B cell (primary cell): Measurements from ENCODE around the gene NMU. TPM values are rescaled to one million over a fixed set of nuclear protein-coding genes. Genes with fewer than 3 reads are reported as not detected.

Source experiments
- ATAC-seq: fragments of 200-7000 bp; cut with Tn5 transposase; one replicate; pipeline ENCODE4 v1.10.0; 2021; ENCODE audit warnings: low read depth, mild to moderate bottlenecking, moderate number of reproducible peaks, moderate library complexity
- CTCF ChIA-PET: fragments of 350-600 bp; sonication (Branson Sonifier 250); formaldehyde crosslinking; loops from one replicate; lab custom pipeline; 2021; ENCODE audit warnings: antibody characterized with exemption, inconsistent platforms; lab: Charles Lee
- POLR2A ChIA-PET: fragments of 350-600 bp; sonication (Branson Sonifier 250); formaldehyde crosslinking; loops from one replicate; lab custom pipeline; 2021; ENCODE audit warnings: antibody characterized with exemption; lab: Charles Lee
- DNase-seq: peaks from one replicate; pipeline ENCODE4 v3.0.0; 2013
- H2AFZ ChIP-seq: 2 replicates; pipeline ENCODE4 v1.6.1; 2012; ENCODE audit warnings: mild to moderate bottlenecking, low read depth, low read length; ENCODE audit not compliant: insufficient read depth, poor library complexity, severe bottlenecking
- H3K27ac ChIP-seq, 2 donors: 1 replicate in 1 of 2; 2 replicates in 1 of 2; pipeline ENCODE4 v1.5.1; 2012 to 2013; ENCODE audit warnings: low read length in 2 of 2, mild to moderate bottlenecking in 2 of 2, moderate library complexity in 1 of 2
- H3K27me3 ChIP-seq, 4 experiments: fragments of 200-600 bp in 1 of 4; sonication (generic) in 1 of 4; replicated peaks in 1 of 4; 1 replicate in 2 of 4; 2 replicates in 2 of 4; pipeline versions ENCODE4 v1.6.1 to v1.7.0; 2013 to 2016; ENCODE audit warnings: low read length in 3 of 4, mild to moderate bottlenecking in 2 of 4, mixed read lengths in 1 of 4, moderate library complexity in 1 of 4; ENCODE audit not compliant: insufficient read depth in 4 of 4, control insufficient read depth in 3 of 4; ENCODE audit errors: control extremely low read depth in 1 of 4
- H3K36me3 ChIP-seq, 2 experiments: replicated peaks in 1 of 2; 1 replicate in 1 of 2; 2 replicates in 1 of 2; pipeline versions ENCODE4 v1.6.1 to v1.7.1; 2013; ENCODE audit warnings: low read length in 1 of 2; ENCODE audit not compliant: insufficient read depth in 2 of 2, control insufficient read depth in 1 of 2; ENCODE audit errors: control extremely low read depth in 1 of 2, extremely low read depth in 1 of 2
- H3K4me1 ChIP-seq, 2 donors: fragments of 200-600 bp in 1 of 2; sonication (generic) in 1 of 2; 1 replicate in 1 of 2; 2 replicates in 1 of 2; pipeline versions ENCODE4 v1.5.1 to v1.6.1; 2013 to 2017; ENCODE audit warnings: low read length in 2 of 2; ENCODE audit not compliant: control insufficient read depth in 2 of 2, insufficient read depth in 2 of 2
- H3K4me2 ChIP-seq: replicated peaks from 2 replicates; pipeline ENCODE3; 2012; ENCODE audit warnings: mild to moderate bottlenecking, low read depth, low read length; ENCODE audit not compliant: poor library complexity, severe bottlenecking
- H3K4me3 ChIP-seq, 5 experiments: fragments of 200-600 bp in 1 of 5; sonication (generic) in 1 of 5; 1 replicate in 3 of 5; 2 replicates in 2 of 5; pipeline versions ENCODE4 v1.5.1 to v1.7.0; 2011 to 2016; ENCODE audit warnings: low read length in 4 of 5, mild to moderate bottlenecking in 4 of 5, low read depth in 2 of 5, control low read depth in 1 of 5, moderate library complexity in 1 of 5; ENCODE audit not compliant: insufficient read depth in 1 of 5; ENCODE audit errors: control extremely low read depth in 1 of 5, extremely low read depth in 1 of 5
- H3K79me2 ChIP-seq: fragments of 200-600 bp; sonication (generic); one replicate; pipeline ENCODE4 v1.6.0; 2016; ENCODE audit warnings: low read length; ENCODE audit not compliant: control insufficient read depth, insufficient read depth
- H3K9ac ChIP-seq: fragments of 200-600 bp; sonication (generic); 2 replicates; pipeline ENCODE4 v1.6.1; 2017; ENCODE audit warnings: mild to moderate bottlenecking, low read length, moderate library complexity
- H3K9me3 ChIP-seq, 3 donors: one replicate each; pipeline versions ENCODE4 v1.6.1 to v1.7.1; 2013; ENCODE audit warnings: low read length in 2 of 3; ENCODE audit not compliant: control insufficient read depth in 2 of 3, insufficient read depth in 1 of 3; ENCODE audit errors: control extremely low read depth in 1 of 3
- H4K20me1 ChIP-seq: 2 replicates; pipeline ENCODE4 v1.6.0; 2012; ENCODE audit warnings: mild to moderate bottlenecking, low read length; ENCODE audit not compliant: insufficient read depth, control insufficient read depth, poor library complexity, severe bottlenecking
- H3K27ac Mint-ChIP-seq: one replicate; pipeline ENCODE4 v1.8.0; 2021; ENCODE audit warnings: mixed read lengths
- H3K27me3 Mint-ChIP-seq: one replicate; pipeline ENCODE4 v1.8.0; 2021; ENCODE audit warnings: mixed read lengths
- H3K4me1 Mint-ChIP-seq: one replicate; pipeline ENCODE4 v1.8.0; 2021; ENCODE audit warnings: mixed read lengths
- H3K4me3 Mint-ChIP-seq: one replicate; pipeline ENCODE4 v1.8.0; 2021; ENCODE audit warnings: mixed read lengths
- H3K9me3 Mint-ChIP-seq: one replicate; pipeline ENCODE4 v1.8.0; 2022; ENCODE audit warnings: mixed read lengths; ENCODE audit not compliant: insufficient read depth
- CTCF ChIP-seq: fragments of 200-600 bp; IDR thresholded peaks from one replicate; pipeline ENCODE4 v1.8.0; 2022; ENCODE audit warnings: antibody characterized with exemption, mild to moderate bottlenecking
- EZH2 ChIP-seq: IDR thresholded peaks from 2 replicates; pipeline ENCODE4 v1.6.1; 2012; ENCODE audit warnings: borderline replicate concordance, low read depth, mild to moderate bottlenecking, moderate library complexity, low read length; ENCODE audit not compliant: insufficient read depth, poor library complexity, severe bottlenecking
- WGBS: methylation state at CpG from one replicate; pipeline ENCODE4 v1.1.5; 2013; ENCODE audit warnings: missing lambda C conversion rate; ENCODE audit not compliant: insufficient coverage; 5-methylcytosine and 5-hydroxymethylcytosine counted together
- intact Hi-C: fragments of 100-400 bp; cut with micrococcal nuclease; formaldehyde crosslinking; loops from one replicate; pipeline ENCODE4 v1.10.0; 2022
- polyA plus RNA-seq: library from polyadenylated mRNA; depleted of rRNA; stranded (reverse); fragments of >200 nt; gene quantifications from 2 replicates; pipeline ENCODE4 v1.2.3, GENCODE V29; 2012
- total RNA-seq, 2 donors: library from RNA; stranded (reverse); fragments of 120-200 nt in 1 of 2; gene quantifications; 1 replicate in 1 of 2; 2 replicates in 1 of 2; pipeline versions ENCODE4 v1.2.3 to v1.2.4, GENCODE V29; 2013 to 2022

The NMU gene
- total and polyA plus RNA-seq, 2 donors (not counting 1 experiment from before 2014, with no cell fraction given) = not detected

DNA sequence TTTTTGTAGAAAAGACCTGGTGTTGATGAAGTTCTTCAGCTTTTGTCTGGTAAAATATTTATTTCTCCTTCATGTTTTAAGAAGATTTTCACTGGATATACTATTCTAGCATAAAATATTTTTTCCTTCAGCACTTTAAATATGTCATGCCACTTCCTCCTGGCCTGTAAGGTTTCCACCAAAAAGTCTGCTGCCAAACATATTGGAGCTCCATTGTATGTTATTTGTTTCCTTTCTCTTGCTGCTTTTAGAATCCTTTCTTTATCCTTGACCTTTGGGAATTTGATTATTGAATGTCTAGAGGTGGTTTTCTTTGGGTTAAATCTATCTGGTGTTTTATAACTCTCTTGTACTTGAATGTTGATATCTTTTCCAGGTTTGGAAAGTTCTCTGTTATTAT, 35.6 kb upstream of the NMU start:
- H3K9me3 Mint-ChIP-seq = no peaks in the 10 kb centered on the region
- no peaks in the 10 kb centered on the region for H3K4me1 Mint-ChIP-seq
- no peak overlapping the region for H3K27ac Mint-ChIP-seq
- no peak overlapping the region for H3K9ac ChIP-seq
- no peak for ATAC-seq
- no peak overlapping the region for H3K4me2 ChIP-seq
- no peak overlapping the region for H3K4me3 Mint-ChIP-seq
- ChIA-PET CTCF (no interaction called here), POLR2A (no interaction called here)
- no peak for TF ChIP-seq CTCF
- no peak for TF ChIP-seq EZH2
- peaks cover 0 to 6% (median 0%) of the 10 kb centered on the region in 3 donors for H3K9me3 ChIP-seq
- H3K4me1 ChIP-seq = no peaks in the 10 kb centered on the region
- no peaks in the 10 kb centered on the region for H4K20me1 ChIP-seq
- DNase-seq = no peak
- H3K4me3 ChIP-seq = no peak overlapping the region
- no peak overlapping the region for H2AFZ ChIP-seq
- no peak overlapping the region for H3K27ac ChIP-seq
- intact Hi-C loops = no loop called here
- no peaks in the 10 kb centered on the region for H3K36me3 ChIP-seq
- peaks cover 0 to 18% (median 3%) of the 10 kb centered on the region in 4 experiments for H3K27me3 ChIP-seq
- H3K27me3 Mint-ChIP-seq = peaks cover 51% of the 10 kb centered on the region
- no peaks in the 10 kb centered on the region for H3K79me2 ChIP-seq

- no peaks in the 10 kb centered on the region for H3K4me1 ChIP-seq
- H3K79me2 ChIP-seq = no peaks in the 10 kb centered on the region
- H3K9ac ChIP-seq = no peak overlapping the region
- TF ChIP-seq CTCF = no peak
- no peak for TF ChIP-seq EZH2
- no peak overlapping the region for H3K4me2 ChIP-seq
- H3K4me3 Mint-ChIP-seq = no peak overlapping the region
- no peak overlapping the region for H3K27ac Mint-ChIP-seq
- H3K27me3 ChIP-seq = peaks cover 0 to 18% (median 3%) of the 10 kb centered on the region in 4 experiments
- H2AFZ ChIP-seq = no peak overlapping the region
- DNase-seq = no peak
- H3K9me3 ChIP-seq = peaks cover 0 to 6% (median 0%) of the 10 kb centered on the region in 3 donors
- no CpG with 5 or more reads among the region's 2 CpGs for WGBS
- no peak for ATAC-seq
- H3K27me3 Mint-ChIP-seq = peaks cover 53% of the 10 kb centered on the region
- H3K36me3 ChIP-seq = no peaks in the 10 kb centered on the region
- ChIA-PET POLR2A (no interaction called here), CTCF (no interaction called here)
- intact Hi-C loops = no loop called here
- no peak overlapping the region for H3K27ac ChIP-seq
- H3K4me1 Mint-ChIP-seq = no peaks in the 10 kb centered on the region
- no peak overlapping the region for H3K4me3 ChIP-seq
- no peaks in the 10 kb centered on the region for H4K20me1 ChIP-seq
- H3K9me3 Mint-ChIP-seq = no peaks in the 10 kb centered on the region
Observed at GRCh38 chr4:55670695-55671094, 34.6 kb upstream of the NMU start.
